ENCODE data around the gene MIB1.

DNA sequence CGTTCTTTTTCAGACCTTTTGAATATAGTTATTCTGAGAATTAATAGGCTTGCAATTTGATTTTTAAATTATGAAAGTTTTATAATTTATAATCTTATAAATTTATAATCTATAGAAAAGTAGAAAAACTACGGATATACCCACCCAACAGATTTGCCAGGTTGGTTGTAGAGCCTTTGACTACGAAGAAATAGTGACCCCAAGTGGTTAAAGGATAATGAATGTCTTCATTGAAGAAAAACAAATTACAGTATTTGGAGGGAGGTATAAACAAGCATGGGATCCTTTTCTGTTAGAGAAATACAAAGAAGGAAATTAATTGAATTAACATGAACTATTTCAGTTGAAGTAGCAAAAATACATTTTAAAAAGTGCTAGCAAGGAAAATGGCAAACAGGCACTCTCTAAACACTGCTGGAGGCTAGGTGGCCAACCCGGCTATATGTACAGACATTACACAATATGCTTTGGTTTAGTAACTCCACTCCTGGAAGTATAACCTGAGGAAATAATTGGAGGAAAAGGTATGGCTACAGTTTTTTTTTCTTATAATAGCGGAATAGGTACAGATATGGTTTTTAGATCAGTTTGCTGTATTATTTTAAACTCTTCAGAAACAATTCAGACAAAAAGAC, 110.9 kb downstream of the MIB1 start:
- TF ChIP-seq CTCF (conservative IDR thresholded peaks at IDR 0.05) (peak; percentile 47), ZFX (IDR thresholded peaks at IDR 0.05) (no peak)
